ENCODE results near the gene RTN1. TPM values are rescaled to one million over a fixed set of nuclear protein-coding genes. Genes with fewer than 3 reads are reported as not detected.

Gene RTN1
- total and polyA plus RNA-seq, 9 of the 15 experiments (the other 6 are each of a cell fraction or from before 2014, with no cell fraction given), result 0.03 to 0.09 TPM; not detected in 7

GRCh38 chr14:59657769-59658168 is 212.8 kb downstream of the RTN1 start:
- Histone ChIP-seq H3K4me3 (no peak overlapping the region), H3K4me1 (replicated peaks in 1 of 2; ENCODE audit: control insufficient read depth in 2 of 2, insufficient read depth in 2 of 2, low read length in 2 of 2) (no peaks in the 10 kb centered on the region), H3K27ac (ENCODE audit: extremely low read depth, low read depth, low read length) (no peak overlapping the region), H3K36me3 (ENCODE audit: control insufficient read depth, insufficient read depth, low read length) (no peaks in the 10 kb centered on the region), H2AFZ (ENCODE audit: low read depth, low read length) (0 out of 2 replicates have a peak overlapping the region, but pooled peaks have one; percentile 32), H3K9me1 (ENCODE audit: control insufficient read depth, insufficient read depth, low read length) (no peaks in the 10 kb centered on the region), H3K9me3 (replicated peaks; ENCODE audit: control insufficient read depth, insufficient read depth, low read depth, low read length) (no peaks in the 10 kb centered on the region), H3K79me2 (ENCODE audit: control insufficient read depth, insufficient read depth, low read length) (no peaks in the 10 kb centered on the region), H3K4me2 (ENCODE audit: insufficient read depth, low read length) (no peak overlapping the region), H4K20me1 (replicated peaks; ENCODE audit: control insufficient read depth, insufficient read depth, low read length) (no peaks in the 10 kb centered on the region), H3K9ac (ENCODE audit: insufficient read depth in 1 of 2, low read depth in 2 of 2, low read length in 2 of 2) (no peak overlapping the region), H3K27me3 (ENCODE audit: control insufficient read depth in 2 of 2, insufficient read depth in 2 of 2, low read length in 2 of 2) (no peaks in the 10 kb centered on the region; a peak in 1 of 5 replicates)
- BruUV-seq (replicated peaks), result no TSS peak
- intact Hi-C loops (cut with micrococcal nuclease) (no loop called here), in situ Hi-C loops (cut with MboI) (no loop called here)
- TF ChIP-seq FOXK2 (conservative IDR thresholded peaks at IDR 0.05 in 1 of 2, IDR thresholded peaks at IDR 0.05 in 1 of 2; ENCODE audit: low read depth in 2 of 2) (0 out of 4 replicates have a peak, but pooled peaks of 1 of the 2 experiments have one; percentile 20), ZNF12 (CRISPR knock-in tag; IDR thresholded peaks at IDR 0.05) (no peak), PRDM10 (IDR thresholded peaks at IDR 0.05; ENCODE audit: partially characterized antibody) (peak; percentile 91), YY1 (IDR thresholded peaks at IDR 0.05; ENCODE audit: borderline replicate concordance in 1 of 3, control insufficient read depth in 1 of 3, extremely low read depth in 1 of 3, insufficient read depth in 3 of 3, insufficient read length in 1 of 3, insufficient replicate concordance in 2 of 3, low read depth in 1 of 3, low read length in 2 of 3) (peak in 1 of 3 experiments; percentile 22)
- POLR2A ChIA-PET, result no interaction called here
- DNase-seq (ENCODE audit: extremely low read depth in 1 of 4, low spot score in 3 of 4) (no peak), ATAC-seq (no peak), FAIRE-seq (no peak)
- 5% methylated on average over 5 of the region's 7 CpGs for WGBS (ENCODE audit: insufficient coverage, low coverage, missing lambda C conversion rate)
- CTCF ChIA-PET (ENCODE audit: low intra/inter-chr PET ratio), result no interaction called here

Data from K562 (cell line).